Liver (tissue), 9 donors: Measurements from ENCODE around the gene HSDL2. TPM values are rescaled to one million over a fixed set of nuclear protein-coding genes. Genes with fewer than 3 reads are reported as not detected.

ENCODE experiments used
- DNase-seq: peaks from one replicate; pipeline ENCODE4 v3.0.0-alpha.2; 2017; ENCODE audit warnings: low spot score
- H3K27ac ChIP-seq, 2 donors: one replicate each; pipeline ENCODE4 v1.7.0; 2013; ENCODE audit warnings: inconsistent platforms in 2 of 2, low read length in 2 of 2, control low read depth in 1 of 2, low read depth in 1 of 2, mild to moderate bottlenecking in 1 of 2
- H3K27me3 ChIP-seq, 4 donors: one replicate each; pipeline versions ENCODE4 v1.6.1 to v1.7.0; 2013; ENCODE audit warnings: low read length in 3 of 4, inconsistent platforms in 1 of 4, mild to moderate bottlenecking in 1 of 4, moderate library complexity in 1 of 4; ENCODE audit not compliant: control insufficient read depth in 4 of 4, insufficient read depth in 4 of 4
- H3K36me3 ChIP-seq, 4 donors: one replicate each; pipeline versions ENCODE4 v1.6.1 to v1.7.0; 2013; ENCODE audit warnings: low read length in 3 of 4, mild to moderate bottlenecking in 3 of 4, low read depth in 1 of 4, moderate library complexity in 1 of 4; ENCODE audit not compliant: control insufficient read depth in 4 of 4, insufficient read depth in 3 of 4
- H3K4me1 ChIP-seq, 4 donors: one replicate each; pipeline versions ENCODE4 v1.6.1 to v1.7.0; 2013; ENCODE audit warnings: low read length in 3 of 4, mild to moderate bottlenecking in 3 of 4, moderate library complexity in 1 of 4; ENCODE audit not compliant: control insufficient read depth in 4 of 4, insufficient read depth in 4 of 4
- H3K4me3 ChIP-seq, 3 donors: one replicate each; pipeline versions ENCODE4 v1.6.1 to v1.7.0; 2013; ENCODE audit warnings: low read length in 3 of 3, control low read depth in 1 of 3, low read depth in 1 of 3, mild to moderate bottlenecking in 1 of 3
- H3K9ac ChIP-seq, 2 donors: one replicate each; pipeline ENCODE4 v1.7.0; 2013; ENCODE audit warnings: low read length in 2 of 2, mild to moderate bottlenecking in 2 of 2, moderate library complexity in 2 of 2, control low read depth in 1 of 2, low read depth in 1 of 2
- H3K9me3 ChIP-seq, 4 donors: one replicate each; pipeline versions ENCODE4 v1.6.1 to v1.7.0; 2013; ENCODE audit warnings: low read length in 3 of 4; ENCODE audit not compliant: control insufficient read depth in 4 of 4
- FOXA2 ChIP-seq: IDR thresholded peaks from 2 replicates; pipeline ENCODE4 v1.6.1; 2016; ENCODE audit warnings: antibody characterized with exemption
- HNF4A ChIP-seq, 2 donors: conservative IDR thresholded peaks; 2 replicates each; pipeline ENCODE4 v1.6.1; 2016; ENCODE audit warnings: antibody characterized with exemption in 2 of 2, mild to moderate bottlenecking in 2 of 2
- HNF4G ChIP-seq: IDR thresholded peaks from 2 replicates; pipeline ENCODE4 v1.6.1; 2016; ENCODE audit warnings: antibody characterized with exemption
- JUND ChIP-seq, 2 donors: IDR thresholded peaks; 2 replicates each; pipeline ENCODE4 v1.6.1; 2016; ENCODE audit warnings: antibody characterized with exemption in 2 of 2
- NR2F2 ChIP-seq: IDR thresholded peaks from 2 replicates; pipeline ENCODE4 v1.6.1; 2016; ENCODE audit warnings: antibody characterized with exemption
- RAD21 ChIP-seq, 2 donors: IDR thresholded peaks; 2 replicates each; pipeline ENCODE4 v1.6.1; 2016; ENCODE audit warnings: antibody characterized with exemption in 2 of 2, mild to moderate bottlenecking in 2 of 2
- RXRA ChIP-seq, 2 donors: IDR thresholded peaks; 2 replicates each; pipeline ENCODE4 v1.6.1; 2017 to 2018; ENCODE audit warnings: antibody characterized with exemption in 2 of 2, mild to moderate bottlenecking in 1 of 2
- SP1 ChIP-seq: IDR thresholded peaks from 2 replicates; pipeline ENCODE4 v1.6.1; 2018; ENCODE audit warnings: antibody characterized with exemption, mild to moderate bottlenecking
- TAF1 ChIP-seq: conservative IDR thresholded peaks from 2 replicates; pipeline ENCODE4 v1.6.1; 2016; ENCODE audit warnings: antibody characterized with exemption, mild to moderate bottlenecking
- YY1 ChIP-seq: IDR thresholded peaks from 2 replicates; pipeline ENCODE4 v1.6.1; 2016; ENCODE audit warnings: antibody characterized with exemption, mild to moderate bottlenecking
- WGBS: extraction: QIAGEN DNeasy Blood & Tissue Kit; methylation state at CpG from one replicate; pipeline ENCODE4 v1.1.7; 2013; 5-methylcytosine and 5-hydroxymethylcytosine counted together
- polyA plus RNA-seq, 2 donors: library from polyadenylated mRNA; stranded (reverse) in 1 of 2; unstranded in 1 of 2; fragments of 200-250 nt in 1 of 2; fragments of >200 nt in 1 of 2; fragmentation: Nextera tagmentation in 1 of 2; extraction: Ambion mirVana in 1 of 2; gene quantifications; one replicate each; pipeline versions ENCODE4 v1.2.1 to v1.2.3, GENCODE V29; 2013 to 2015
- total RNA-seq, 2 donors: library from RNA; depleted of rRNA; stranded (reverse); fragments of >200 nt; gene quantifications; one replicate each; pipeline ENCODE4 v1.2.3, GENCODE V29; 2014
- TF ChIP-seq, protein P1 (sequence below): fragments of 150-350 bp; IDR thresholded peaks from 2 replicates; pipeline ENCODE4 v1.5.1; 2017; ENCODE audit warnings: improper control_type of control experiment, low read depth, low read length; ENCODE audit not compliant: missing input control
- TF ChIP-seq, protein P2 (sequence below): IDR thresholded peaks from 2 replicates; pipeline ENCODE4 v1.6.1; 2016; ENCODE audit warnings: antibody characterized with exemption
- TF ChIP-seq, protein P3 (sequence below): IDR thresholded peaks from 2 replicates; pipeline ENCODE4 v1.6.1; 2016; ENCODE audit warnings: antibody characterized with exemption
- TF ChIP-seq, protein P4 (sequence below): IDR thresholded peaks from 2 replicates; pipeline ENCODE4 v1.6.1; 2016; ENCODE audit warnings: antibody characterized with exemption, mild to moderate bottlenecking
- TF ChIP-seq, protein P5 (sequence below): IDR thresholded peaks from 2 replicates; pipeline ENCODE4 v1.6.1; 2016; ENCODE audit warnings: antibody characterized with exemption
- donor health status: healthy.
- donor health status: healthy.
- donor health status: healthy.
- donor health status: healthy.
- donor health status: healthy.

The HSDL2 gene
- total and polyA plus RNA-seq, 4 donors, result 26.1 to 135 (median 79.6) TPM

DNA sequence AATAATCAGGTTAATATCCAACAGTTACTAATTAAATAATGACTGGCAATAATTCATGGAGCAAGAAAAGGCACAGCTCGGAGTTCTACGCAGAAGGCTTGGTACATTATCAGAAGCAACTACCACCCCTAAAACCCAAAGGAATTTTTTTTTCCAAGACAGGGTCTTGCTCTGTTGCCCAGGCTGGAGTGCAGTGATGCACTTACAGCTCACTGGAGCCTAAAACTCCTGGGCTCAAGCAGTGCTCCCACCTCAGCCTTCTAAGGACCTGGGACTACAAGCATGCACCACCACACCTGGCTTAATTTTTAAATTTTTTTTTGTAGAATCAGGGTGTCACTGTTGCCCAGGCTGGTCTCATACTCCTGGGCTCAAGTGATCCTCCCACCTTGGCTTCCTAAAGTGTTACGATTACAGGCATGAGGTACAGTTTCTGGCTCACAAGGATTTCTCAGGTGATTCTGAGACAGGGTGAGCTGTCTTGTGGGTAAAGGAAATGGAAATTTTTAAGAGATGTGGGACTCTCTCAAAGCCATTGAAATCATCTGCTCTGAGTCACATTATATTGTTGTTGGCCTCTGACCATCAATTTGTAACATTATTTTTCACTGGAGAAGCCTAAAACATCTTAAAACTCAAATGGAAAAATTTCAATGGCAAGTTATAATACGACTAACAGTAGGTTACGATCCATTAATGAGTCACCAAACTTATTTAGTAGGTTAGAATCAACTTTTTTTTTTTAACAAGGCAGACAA lies 19.7 kb upstream of the HSDL2 start:
- Histone ChIP-seq H3K9me3 (no peaks in the 10 kb centered on the region), H3K27me3 (no peaks in the 10 kb centered on the region), H3K9ac (no peak overlapping the region), H3K4me3 (no peak overlapping the region), H3K4me1 (peaks cover 0 to 4% (median 1%) of the 10 kb centered on the region in 4 donors), H3K27ac (no peak overlapping the region), H3K36me3 (no peaks in the 10 kb centered on the region)
- no peak for DNase-seq
- TF ChIP-seq, protein P1, sequence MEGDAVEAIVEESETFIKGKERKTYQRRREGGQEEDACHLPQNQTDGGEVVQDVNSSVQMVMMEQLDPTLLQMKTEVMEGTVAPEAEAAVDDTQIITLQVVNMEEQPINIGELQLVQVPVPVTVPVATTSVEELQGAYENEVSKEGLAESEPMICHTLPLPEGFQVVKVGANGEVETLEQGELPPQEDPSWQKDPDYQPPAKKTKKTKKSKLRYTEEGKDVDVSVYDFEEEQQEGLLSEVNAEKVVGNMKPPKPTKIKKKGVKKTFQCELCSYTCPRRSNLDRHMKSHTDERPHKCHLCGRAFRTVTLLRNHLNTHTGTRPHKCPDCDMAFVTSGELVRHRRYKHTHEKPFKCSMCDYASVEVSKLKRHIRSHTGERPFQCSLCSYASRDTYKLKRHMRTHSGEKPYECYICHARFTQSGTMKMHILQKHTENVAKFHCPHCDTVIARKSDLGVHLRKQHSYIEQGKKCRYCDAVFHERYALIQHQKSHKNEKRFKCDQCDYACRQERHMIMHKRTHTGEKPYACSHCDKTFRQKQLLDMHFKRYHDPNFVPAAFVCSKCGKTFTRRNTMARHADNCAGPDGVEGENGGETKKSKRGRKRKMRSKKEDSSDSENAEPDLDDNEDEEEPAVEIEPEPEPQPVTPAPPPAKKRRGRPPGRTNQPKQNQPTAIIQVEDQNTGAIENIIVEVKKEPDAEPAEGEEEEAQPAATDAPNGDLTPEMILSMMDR, result no peak
- TF ChIP-seq RXRA (IDR thresholded peaks at IDR 0.05) (no peak), HNF4A (conservative IDR thresholded peaks at IDR 0.05) (no peak), JUND (IDR thresholded peaks at IDR 0.05) (no peak), RAD21 (IDR thresholded peaks at IDR 0.05) (no peak), HNF4G (no peak), TAF1 (no peak), SP1 (no peak), NR2F2 (no peak), YY1 (no peak), FOXA2 (no peak)
- TF ChIP-seq, protein P2, sequence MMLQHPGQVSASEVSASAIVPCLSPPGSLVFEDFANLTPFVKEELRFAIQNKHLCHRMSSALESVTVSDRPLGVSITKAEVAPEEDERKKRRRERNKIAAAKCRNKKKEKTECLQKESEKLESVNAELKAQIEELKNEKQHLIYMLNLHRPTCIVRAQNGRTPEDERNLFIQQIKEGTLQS, result no peak
- TF ChIP-seq, protein P3, sequence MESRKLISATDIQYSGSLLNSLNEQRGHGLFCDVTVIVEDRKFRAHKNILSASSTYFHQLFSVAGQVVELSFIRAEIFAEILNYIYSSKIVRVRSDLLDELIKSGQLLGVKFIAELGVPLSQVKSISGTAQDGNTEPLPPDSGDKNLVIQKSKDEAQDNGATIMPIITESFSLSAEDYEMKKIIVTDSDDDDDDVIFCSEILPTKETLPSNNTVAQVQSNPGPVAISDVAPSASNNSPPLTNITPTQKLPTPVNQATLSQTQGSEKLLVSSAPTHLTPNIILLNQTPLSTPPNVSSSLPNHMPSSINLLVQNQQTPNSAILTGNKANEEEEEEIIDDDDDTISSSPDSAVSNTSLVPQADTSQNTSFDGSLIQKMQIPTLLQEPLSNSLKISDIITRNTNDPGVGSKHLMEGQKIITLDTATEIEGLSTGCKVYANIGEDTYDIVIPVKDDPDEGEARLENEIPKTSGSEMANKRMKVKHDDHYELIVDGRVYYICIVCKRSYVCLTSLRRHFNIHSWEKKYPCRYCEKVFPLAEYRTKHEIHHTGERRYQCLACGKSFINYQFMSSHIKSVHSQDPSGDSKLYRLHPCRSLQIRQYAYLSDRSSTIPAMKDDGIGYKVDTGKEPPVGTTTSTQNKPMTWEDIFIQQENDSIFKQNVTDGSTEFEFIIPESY, result no peak
- TF ChIP-seq, protein P4, sequence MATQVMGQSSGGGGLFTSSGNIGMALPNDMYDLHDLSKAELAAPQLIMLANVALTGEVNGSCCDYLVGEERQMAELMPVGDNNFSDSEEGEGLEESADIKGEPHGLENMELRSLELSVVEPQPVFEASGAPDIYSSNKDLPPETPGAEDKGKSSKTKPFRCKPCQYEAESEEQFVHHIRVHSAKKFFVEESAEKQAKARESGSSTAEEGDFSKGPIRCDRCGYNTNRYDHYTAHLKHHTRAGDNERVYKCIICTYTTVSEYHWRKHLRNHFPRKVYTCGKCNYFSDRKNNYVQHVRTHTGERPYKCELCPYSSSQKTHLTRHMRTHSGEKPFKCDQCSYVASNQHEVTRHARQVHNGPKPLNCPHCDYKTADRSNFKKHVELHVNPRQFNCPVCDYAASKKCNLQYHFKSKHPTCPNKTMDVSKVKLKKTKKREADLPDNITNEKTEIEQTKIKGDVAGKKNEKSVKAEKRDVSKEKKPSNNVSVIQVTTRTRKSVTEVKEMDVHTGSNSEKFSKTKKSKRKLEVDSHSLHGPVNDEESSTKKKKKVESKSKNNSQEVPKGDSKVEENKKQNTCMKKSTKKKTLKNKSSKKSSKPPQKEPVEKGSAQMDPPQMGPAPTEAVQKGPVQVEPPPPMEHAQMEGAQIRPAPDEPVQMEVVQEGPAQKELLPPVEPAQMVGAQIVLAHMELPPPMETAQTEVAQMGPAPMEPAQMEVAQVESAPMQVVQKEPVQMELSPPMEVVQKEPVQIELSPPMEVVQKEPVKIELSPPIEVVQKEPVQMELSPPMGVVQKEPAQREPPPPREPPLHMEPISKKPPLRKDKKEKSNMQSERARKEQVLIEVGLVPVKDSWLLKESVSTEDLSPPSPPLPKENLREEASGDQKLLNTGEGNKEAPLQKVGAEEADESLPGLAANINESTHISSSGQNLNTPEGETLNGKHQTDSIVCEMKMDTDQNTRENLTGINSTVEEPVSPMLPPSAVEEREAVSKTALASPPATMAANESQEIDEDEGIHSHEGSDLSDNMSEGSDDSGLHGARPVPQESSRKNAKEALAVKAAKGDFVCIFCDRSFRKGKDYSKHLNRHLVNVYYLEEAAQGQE, result no peak
- WGBS, result 90% methylated on average over 5 of the region's 5 CpGs

DNA sequence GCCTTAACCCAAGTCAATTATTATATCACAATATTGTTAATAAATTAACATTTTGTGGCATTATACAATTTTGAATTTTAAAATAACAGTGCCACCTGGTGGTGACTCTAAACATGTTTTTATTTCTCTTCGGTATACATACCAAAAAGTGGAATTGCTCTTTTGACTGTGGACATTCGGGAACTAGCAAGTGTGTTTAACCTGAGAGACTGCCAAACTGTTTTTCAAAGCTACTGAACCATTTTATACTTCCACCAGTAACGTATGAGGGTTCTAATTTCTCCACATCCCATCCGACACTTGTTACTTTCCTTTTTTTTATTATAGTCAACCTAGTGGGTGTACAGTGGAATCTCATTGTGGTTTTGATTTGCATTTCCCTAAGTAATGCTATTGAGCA lies 18.3 kb upstream of the HSDL2 start:
- Histone ChIP-seq H3K9ac (no peak overlapping the region), H3K4me3 (no peak overlapping the region), H3K9me3 (no peaks in the 10 kb centered on the region), H3K36me3 (no peaks in the 10 kb centered on the region), H3K4me1 (peaks cover 0 to 4% (median 0%) of the 10 kb centered on the region in 4 donors), H3K27ac (no peak overlapping the region), H3K27me3 (no peaks in the 10 kb centered on the region)
- 15% methylated on average over 4 of the region's 4 CpGs for WGBS
- no peak for DNase-seq
- TF ChIP-seq, protein P3, result no peak
- TF ChIP-seq NR2F2, result no peak
- no peak for TF ChIP-seq HNF4G
- no peak for TF ChIP-seq FOXA2
- TF ChIP-seq, protein P1, result peak; percentile 45
- TF ChIP-seq SP1, result no peak
- TF ChIP-seq, protein P5, sequence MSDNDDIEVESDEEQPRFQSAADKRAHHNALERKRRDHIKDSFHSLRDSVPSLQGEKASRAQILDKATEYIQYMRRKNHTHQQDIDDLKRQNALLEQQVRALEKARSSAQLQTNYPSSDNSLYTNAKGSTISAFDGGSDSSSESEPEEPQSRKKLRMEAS, result no peak
